Kidney glomerular epithelial cell (primary cell): ENCODE results near the gene KLF6.
A peak's percentile ranks its signal among the peaks of the same experiment; 100 is the strongest.
"Not testable (repeated sequence)": the region's sequence is repeated elsewhere in the genome, so short reads cannot be mapped to it uniquely, and the experiment has no call there.

Experiments
- DNase-seq: peaks from one replicate; lab custom pipeline; 2025; lab: John Stamatoyannopoulos, UW

The KLF6 gene

GRCh38 chr10:3757250-3757637 lies 27.8 kb downstream of the KLF6 start:
- DNase-seq, result no peak

GRCh38 chr10:3756360-3756740 lies 28.7 kb downstream of the KLF6 start:
- no peak for DNase-seq

- no peak for DNase-seq
These were observed 29.3 kb downstream of the KLF6 start for GRCh38 chr10:3755440-3756359.

- DNase-seq, result peak; percentile 93
These were observed 30.1 kb downstream of the KLF6 start for GRCh38 chr10:3754727-3755439.

GRCh38 chr10:3750854-3751253 lies 34.2 kb downstream of the KLF6 start:
- DNase-seq, result no peak

- DNase-seq, result no peak
These were observed 34.8 kb downstream of the KLF6 start for GRCh38 chr10:3750006-3750816.

GRCh38 chr10:3749600-3749999 lies 35.4 kb downstream of the KLF6 start:
- no peak for DNase-seq

GRCh38 chr10:3749011-3749410 lies 36.0 kb downstream of the KLF6 start:
- no peak for DNase-seq

GRCh38 chr10:3748484-3748883 lies 36.5 kb downstream of the KLF6 start:
- DNase-seq, result peak; percentile 63

GRCh38 chr10:3747984-3748383 lies 37.0 kb downstream of the KLF6 start:
- no peak for DNase-seq

- no peak for DNase-seq
These were observed 37.6 kb downstream of the KLF6 start for GRCh38 chr10:3747248-3747960.

GRCh38 chr10:3746634-3747033 lies 38.4 kb downstream of the KLF6 start:
- DNase-seq, result no peak

- DNase-seq, result no peak
These were observed 39.5 kb downstream of the KLF6 start for GRCh38 chr10:3745521-3745920.

GRCh38 chr10:3741688-3742461 lies 43.1 kb downstream of the KLF6 start:
- no peak for DNase-seq

- peak; percentile 93 for DNase-seq
These were observed 44.7 kb downstream of the KLF6 start for GRCh38 chr10:3740157-3740871.

- DNase-seq, result no peak
These were observed 46.1 kb downstream of the KLF6 start for GRCh38 chr10:3738855-3739350.

GRCh38 chr10:3737864-3738263 lies 47.1 kb downstream of the KLF6 start:
- no peak for DNase-seq

- DNase-seq, result no peak
These were observed 49.8 kb downstream of the KLF6 start for GRCh38 chr10:3735175-3735574.

- DNase-seq, result no peak
These were observed 50.9 kb downstream of the KLF6 start for GRCh38 chr10:3734111-3734510.

- DNase-seq, result not testable (repeated sequence)
These were observed 52.8 kb downstream of the KLF6 start for GRCh38 chr10:3732183-3732582.
